ENCODE measurements around the gene PPIL6.
"Not testable (repeated sequence)": the region's sequence is repeated elsewhere in the genome, so short reads cannot be mapped to it uniquely, and the experiment has no call there.

PPIL6 gene

DNA sequence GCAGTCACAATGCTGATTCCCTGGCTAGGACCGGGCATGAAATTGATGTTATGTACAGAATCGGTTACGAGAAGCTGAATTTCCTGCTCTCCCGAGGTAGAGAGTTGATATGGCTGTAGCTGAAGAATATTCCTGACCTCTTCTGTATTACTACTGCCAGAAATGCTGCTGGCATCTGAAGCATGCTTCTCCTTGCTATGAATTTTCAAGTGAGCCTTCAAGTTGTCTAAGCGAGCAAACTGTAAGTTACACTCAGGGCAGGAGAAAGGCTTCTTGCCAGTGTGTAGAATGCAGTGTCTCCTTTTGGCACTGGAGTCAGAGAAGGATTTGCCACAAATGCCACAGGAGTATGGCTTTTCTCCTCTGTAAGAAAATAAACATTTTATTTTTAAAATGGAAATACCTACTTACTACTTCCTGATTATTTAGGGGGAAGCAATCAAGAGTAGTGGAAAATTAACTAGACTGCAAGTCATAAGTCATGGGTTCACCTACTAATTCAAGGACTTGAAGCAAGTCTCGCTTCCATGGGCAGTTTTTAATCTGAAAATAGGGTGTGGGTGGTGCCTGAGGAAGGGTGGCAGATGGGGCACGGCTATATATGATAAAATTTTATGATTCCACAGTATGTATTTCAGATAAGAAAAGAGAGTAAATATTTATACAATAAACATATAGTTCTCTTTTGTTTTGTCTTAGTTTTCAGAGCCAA lies 25.9 kb upstream of the PPIL6 start:
- DNase-seq (ENCODE audit: low read depth in 2 of 2) = no peak

DNA sequence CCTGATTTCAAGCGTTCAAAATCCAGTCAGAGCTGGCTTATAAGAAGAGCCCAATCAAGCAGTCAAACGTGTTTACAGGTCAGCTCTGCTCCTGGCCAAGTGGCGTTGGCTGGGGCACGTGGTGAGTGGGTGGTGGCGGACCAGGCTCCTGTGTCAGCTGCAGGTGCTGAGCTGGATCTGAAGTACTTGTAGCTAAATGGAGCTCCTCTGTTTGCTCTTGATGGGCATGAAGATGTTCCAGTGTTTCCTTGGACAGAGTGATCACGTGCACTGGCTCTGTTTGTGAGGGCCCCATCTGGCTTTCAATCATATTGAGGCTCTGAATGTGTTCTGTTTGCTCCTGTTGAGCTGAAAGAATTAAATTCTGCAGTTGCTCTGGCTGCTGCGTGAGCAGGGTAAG lies 25.3 kb upstream of the PPIL6 start:
- no peak for DNase-seq (ENCODE audit: low read depth in 2 of 2)

DNA sequence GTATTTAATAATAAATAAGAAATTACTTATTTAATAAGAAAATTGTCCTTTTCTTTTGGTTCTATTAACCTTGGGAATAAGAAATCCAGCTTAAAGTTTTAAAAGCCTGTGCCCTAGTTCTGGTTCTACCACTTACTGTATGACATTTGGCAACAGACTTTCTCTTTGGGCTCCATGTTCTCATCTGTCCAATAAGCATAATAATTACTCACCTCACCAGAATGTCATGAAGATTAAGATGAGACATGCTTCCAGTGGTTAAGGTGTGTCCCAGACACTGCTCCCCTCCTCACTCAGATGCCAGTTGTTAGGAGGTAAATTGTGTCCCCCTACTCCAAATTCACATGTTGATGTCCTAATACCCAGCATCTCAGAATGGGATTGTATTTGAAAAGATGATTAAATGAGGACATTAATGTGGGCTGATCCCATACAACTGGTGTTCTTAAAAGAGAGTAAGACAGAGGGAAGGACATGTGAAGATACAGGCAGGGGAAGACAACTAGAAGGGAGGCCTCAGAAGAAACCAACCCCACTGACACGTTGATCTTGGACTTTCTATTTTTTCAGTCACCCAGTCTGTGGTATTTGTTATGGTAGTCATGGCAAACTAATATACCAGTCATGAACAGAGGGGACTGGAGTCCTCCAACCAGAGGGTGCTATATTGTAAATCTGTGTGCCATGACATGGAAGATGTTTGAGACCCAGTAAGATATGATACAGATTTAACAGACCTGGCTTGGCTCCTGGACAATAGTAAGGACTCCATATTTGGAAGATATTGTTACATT lies 21.5 kb upstream of the PPIL6 start:
- DNase-seq (ENCODE audit: low read depth in 2 of 2) = no peak

DNA sequence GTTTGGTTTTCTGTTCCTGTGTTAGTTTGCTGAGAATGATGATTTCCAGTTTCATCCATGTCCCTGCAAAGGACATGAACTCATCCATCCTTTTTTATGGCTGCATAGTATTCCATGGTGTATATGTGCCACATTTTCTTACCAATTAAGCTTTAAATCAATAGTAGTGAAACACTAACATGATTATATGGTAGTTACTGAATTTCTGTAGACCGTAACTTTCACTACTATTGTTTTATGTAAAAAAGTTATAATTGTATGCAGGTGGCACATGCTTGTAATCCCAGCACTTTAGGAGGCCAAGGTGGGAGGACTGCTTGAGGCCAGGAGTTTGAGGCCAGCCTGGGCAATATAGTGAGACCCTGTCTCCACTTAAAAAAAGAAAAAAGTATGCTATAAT lies 20.8 kb upstream of the PPIL6 start:
- not testable (repeated sequence) for DNase-seq (ENCODE audit: low read depth in 2 of 2)

DNA sequence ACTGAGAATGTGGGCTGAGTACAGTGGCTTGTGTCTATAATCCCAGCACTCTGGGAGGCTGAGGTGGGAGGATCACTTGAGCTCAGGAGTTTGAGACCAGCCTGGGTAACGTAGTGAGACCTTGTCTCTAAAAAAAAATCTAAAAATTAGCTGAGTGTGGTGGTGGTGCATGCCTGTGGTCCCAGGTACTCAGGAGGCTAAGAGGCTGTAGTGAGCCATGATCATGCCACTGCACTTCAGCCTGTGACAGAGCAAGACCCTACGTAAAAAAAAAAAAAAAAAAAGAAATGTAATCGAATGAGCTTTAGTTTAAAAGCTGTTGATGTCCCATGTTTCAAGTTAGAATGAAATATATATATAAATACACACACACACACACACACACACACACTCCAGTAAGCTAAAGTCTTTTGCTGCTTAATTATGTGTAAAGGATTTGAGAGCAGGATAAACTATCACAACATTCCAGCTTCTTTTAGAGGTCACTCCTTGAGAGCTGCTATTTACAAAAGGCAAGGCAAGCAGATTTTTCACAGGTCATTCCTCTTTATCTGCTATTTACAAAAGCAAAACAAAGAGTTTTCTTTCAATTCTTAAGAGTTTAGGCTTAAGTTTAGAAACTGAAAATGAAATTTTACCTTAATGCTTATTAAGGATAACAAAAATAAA lies 19.9 kb upstream of the PPIL6 start:
- DNase-seq (ENCODE audit: low read depth in 2 of 2) = no peak

DNA sequence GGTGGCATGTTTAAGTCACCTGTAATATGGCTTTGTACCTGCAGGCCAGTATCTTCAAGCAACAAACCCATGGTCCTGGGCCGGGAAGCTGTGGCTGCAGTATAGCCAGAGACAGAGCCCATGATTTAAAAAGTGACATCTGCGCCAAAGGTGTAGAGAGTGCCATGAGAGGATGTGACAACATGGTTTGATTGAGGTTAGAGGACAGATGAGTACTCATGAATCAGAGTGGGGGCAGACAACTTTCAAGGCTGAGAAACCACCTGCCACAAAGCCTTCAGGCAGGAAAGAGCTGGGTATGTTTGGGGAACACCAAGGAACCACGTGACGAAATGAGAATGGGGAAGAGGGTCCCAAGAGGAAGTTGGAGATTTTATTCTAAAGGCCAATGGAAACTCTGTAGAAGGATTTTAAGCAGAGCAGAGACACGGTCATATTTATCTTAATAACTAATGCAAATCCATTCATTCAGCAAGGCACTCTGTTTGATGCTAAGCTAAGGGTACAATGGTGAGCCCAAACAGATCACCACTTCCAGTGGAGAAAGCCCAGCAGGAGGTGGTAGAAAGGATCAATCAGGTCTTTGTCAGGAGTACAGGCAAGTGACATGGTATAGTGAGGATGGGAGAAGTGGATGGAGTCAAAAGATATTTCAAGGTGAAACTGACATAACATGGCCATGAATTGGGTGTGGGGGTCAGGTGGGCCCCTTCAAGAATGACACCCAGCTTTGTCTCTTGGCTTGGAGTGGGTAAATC lies 18.5 kb upstream of the PPIL6 start:
- no peak for DNase-seq (ENCODE audit: low read depth in 2 of 2)

DNA sequence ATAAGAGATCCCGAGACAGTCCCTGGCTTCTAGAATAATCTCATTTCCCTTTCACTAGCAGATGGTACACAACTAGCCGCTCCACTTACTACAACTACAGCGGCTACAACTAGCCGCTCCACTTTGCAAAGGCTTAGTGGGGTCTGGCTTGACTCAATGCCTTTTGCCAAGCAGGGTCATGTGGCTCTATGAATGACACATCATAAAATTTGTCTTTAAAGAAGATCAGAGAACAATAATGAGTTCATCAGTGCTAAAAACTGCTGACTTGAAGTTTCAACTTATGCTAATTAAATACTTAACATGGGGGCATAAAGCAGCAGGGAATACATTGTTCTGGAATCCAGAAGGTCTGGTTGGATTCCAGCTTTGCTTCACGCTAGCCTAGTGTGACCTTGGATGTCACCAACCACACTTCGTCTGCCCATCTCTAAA lies 17.2 kb upstream of the PPIL6 start:
- DNase-seq (ENCODE audit: low read depth in 2 of 2) = no peak

DNA sequence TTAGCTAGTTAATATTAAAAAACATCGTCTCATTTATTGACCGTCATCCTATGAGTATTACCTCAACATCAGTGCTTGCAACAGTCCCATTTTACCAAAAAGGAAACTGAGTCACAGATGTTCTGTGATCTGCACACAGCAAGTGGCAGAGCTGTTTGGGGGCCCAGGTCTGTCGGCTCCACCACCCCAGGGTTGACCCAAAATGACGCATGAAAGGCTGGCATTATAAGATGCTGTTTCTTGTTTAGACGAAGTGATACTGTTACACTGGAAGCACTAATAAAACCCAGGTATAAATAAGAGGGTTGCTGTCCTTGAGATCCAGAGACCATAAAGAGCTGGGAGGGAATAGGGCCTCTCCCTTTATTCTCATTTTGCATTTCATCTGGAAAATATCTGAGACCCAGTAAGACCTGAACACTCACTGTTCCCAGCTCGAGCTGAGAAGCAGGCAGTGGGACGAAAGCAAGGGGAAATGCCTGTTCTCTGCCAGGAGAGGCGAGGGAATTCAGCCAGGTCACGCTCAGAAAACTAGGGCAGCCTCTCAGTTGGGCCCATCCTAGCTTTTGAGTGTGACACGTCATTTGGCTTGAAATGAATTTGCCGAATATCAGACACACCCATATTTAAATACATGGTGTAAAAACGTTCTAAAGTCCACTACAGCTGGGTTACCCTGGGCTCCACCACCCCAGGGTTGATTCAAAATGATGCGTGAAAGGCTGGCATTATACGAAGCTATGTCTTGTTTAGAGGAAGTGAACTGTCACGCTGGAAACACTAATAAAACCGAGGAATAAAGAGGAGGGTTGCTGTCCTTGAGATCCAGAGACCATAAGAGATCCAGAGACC lies 16.5 kb upstream of the PPIL6 start:
- no peak for DNase-seq (ENCODE audit: low read depth in 2 of 2)

DNA sequence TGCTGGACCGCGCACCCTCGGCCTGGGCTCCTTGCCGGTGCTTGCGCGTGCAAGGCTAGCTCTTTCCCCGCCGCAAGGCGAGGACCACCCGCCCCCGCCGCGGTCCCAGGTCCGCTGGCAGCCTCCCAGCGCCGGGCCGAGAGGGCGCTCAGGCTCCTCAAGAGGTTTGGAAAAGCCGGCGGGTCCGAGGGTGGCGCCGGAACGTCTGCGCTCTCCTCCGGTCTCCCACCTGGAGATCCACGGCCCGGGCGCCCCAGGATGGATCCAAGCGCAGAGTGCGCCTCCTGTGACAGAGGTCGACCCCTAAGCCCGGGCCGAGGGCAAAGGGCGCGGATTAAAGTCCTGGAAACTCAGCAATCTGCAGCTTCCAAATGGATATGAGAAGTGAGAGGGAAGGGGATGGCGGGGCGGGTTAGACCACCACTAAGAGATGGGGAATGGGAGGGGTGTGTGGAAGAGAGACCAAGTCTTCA lies 15.7 kb upstream of the PPIL6 start:
- DNase-seq (ENCODE audit: low read depth in 2 of 2) = no peak

DNA sequence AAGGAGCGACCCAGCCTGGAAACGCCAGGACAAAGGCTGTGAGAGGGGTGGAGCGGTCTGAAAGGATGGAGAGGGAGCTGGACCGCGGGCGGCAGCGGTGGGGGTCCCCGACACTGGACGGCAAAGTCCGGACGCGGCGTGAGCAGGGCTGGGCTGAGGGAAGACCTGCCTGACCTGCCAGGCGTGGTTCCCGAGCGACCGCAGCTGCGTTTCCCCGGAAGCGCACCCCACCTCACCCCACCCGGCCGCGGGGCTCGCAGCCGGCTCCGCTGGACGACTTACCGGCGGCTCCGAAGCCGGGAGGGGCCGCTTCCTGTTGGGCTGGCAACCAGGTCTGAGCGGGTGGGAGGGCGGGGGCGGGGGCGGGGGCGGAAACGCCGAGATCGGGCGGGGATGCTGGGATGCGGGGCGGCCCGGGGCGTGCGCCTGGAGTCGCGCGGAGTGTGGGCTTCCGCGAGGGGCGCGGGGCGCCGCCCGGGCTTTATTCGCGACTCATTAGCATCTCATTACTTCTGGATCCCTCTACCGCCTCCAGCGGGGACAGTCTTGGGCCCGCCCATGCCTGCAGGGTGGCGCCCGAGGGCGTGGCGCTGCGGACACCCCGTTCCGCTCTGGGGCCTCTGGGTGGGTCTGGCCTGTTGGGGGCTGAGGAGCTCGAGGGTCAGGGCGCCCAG lies 15.1 kb upstream of the PPIL6 start, which contains the start of gene MICAL1:
MICAL1 (minus strand) TSS at position 336 of the 674 bp plus-strand sequence. CDS start 1,576 bp downstream, outside the sequence.
- DNase-seq (ENCODE audit: low read depth in 2 of 2) = no peak

DNA sequence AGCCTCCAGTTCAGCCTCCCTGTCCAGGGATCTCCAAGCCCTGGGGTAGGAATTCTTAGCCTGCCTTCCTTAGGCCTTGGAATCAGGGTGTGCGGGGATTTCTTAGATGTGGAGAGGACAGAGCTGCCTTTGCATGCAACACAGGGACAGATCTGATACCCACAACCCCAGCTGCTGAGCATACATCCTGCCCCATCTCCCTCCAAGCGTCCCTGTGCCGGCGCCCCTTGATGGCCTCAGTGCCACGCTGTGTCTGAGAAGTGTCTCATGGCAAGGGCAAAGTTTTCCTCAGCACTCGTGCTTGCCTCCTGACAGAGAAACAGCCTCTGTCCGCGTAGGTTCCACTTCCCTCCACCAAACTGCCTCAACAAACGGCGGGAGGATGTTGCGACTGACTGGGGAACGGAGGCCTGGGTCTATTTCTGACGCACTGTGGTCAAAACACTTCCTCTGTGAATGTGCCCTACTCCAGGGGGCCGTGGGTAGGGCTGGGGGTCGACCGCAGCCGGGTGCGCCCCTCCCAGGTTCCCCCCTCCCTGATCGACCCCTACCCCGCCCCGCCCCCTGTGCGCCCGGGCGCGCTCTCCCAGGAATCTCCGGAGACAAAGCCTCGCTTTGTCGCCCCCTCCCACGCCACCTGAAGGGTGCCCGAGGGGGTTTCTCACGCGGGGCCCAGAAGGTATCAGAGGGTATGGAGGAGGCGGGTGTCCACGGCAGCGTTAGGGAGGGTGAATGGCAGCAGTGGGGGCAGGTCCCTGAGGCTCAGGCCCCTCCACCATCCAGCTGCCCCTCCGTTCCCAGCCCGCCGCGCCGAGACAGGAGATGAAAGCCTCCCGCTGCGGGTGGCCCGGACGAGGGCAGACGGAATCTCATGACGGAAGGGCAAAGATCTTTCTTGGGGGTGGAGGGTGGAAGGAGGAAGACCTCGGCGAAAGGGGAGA lies 14.3 kb upstream of the PPIL6 start:
- no peak for DNase-seq (ENCODE audit: low read depth in 2 of 2)

DNA sequence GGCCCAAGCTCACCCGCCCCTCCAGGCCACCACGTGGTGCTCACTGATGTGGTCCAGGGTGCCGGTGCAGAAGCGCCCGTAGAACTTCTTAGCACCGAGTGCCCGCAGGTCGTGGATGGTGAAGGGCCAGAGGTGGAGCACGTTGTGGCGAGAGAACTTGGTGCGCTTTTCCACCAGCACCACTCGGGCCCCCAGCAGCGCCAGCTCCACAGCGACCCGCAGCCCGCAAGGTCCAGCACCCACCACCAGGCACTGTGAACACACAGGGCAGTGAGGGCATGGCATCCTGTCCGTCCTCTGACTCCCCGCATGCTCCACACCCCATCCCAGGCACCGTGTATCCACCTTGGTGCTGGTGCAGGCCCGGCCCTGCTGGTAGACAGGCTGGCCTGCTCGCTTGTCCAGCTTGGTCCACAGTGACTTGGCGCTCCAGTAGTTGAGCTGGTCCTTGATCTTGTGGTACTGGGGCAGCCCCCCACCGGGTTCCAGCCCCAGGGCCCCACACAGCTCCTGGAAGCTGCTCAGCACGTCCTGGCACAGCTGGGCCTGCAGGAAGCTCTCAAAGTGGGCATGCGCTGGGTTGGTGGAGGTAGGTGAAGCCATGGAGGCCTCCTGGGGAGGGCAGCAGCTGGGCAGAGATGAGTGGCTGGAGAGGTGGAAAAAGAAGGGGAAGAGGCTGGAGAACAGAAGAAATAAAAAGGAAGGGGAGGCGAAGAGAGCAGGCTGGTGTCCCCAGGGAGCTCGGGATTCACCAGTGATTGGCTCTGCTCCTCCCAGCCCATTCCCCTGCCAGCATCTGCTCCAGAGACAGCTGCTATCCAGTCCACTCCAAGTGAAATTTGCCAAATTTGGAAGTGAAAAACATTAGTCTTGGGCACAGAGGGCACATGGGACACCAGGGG lies 13.4 kb upstream of the PPIL6 start:
- DNase-seq (ENCODE audit: low read depth in 2 of 2) = no peak

DNA sequence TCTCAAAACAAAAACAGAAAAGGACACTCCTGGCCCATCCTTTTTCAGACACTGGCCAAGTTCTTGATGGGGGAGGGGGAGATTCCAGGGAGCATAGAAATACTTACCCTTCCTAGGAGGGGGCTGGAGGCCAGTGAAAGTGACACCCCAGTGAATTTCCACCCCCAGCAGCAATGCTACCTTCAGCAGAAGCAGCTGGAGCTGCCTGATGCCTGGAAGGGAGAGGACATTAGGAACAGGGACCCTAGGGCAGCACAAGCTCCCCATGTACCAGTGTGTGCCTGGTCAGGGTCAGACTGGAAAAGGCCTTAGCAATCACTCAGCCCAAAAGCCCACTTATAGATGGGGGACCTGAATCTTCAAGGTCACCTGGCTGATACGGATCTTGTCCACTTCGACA lies 12.7 kb upstream of the PPIL6 start:
- DNase-seq (ENCODE audit: low read depth in 2 of 2) = no peak

DNA sequence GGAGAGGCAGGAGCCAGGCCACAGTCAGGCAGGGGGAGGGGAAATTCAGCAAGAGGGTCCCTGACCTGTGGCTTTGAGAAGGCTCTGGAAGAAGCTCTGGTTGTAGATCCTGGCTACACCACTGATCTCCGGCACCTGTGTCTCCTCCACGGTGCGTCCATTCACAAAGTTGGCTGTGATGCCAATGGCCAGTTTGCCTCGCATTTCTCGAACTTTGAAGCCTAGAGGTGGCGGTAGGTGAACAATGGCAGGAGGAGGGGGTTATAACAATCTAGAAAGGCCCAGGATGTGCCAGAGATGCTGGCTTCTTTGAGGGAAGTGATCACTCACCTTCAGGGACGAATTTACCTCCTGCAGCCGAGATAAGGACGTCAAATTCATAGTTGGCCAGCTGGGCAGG lies 11.8 kb upstream of the PPIL6 start:
- DNase-seq (ENCODE audit: low read depth in 2 of 2) = no peak

DNA sequence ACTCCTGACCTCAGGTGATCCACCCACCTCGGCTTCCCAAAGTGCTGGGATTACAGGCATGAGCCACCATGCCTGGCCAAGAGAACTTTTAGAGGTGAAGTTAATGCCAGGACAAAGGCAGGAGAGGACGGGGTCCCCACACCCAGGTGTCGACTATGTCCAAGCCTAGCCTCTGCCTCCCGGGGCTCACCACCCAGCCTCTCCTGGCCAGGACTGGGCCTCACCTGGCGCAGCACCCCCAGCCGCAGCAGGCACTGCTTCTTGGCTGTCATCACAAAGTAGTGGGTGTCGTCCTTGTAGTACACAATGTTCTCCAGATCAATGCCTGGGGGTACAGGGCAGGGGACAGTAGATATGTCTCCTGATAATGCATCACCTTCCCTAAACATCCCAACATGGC lies 10.9 kb upstream of the PPIL6 start:
- no peak for DNase-seq (ENCODE audit: low read depth in 2 of 2)

DNA sequence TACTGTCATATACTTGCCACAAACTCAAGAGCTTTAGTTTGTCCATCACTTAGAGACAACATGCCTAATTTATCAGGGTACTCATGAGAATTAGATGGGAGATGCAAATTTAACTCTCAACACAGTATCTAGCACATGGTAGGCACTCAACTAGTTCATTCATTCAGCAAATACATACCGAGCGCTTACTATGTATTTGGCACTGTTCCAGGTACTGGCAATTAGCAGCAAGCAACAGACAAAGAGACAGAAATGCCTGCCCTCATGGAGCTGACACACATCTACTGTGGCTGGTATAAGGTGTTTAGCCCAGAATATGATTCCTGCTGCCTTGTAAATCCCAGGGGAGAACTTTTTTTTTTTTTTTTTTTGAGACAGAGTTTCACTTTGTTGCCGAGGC lies 10.4 kb upstream of the PPIL6 start:
- DNase-seq (ENCODE audit: low read depth in 2 of 2) = no peak

DNA sequence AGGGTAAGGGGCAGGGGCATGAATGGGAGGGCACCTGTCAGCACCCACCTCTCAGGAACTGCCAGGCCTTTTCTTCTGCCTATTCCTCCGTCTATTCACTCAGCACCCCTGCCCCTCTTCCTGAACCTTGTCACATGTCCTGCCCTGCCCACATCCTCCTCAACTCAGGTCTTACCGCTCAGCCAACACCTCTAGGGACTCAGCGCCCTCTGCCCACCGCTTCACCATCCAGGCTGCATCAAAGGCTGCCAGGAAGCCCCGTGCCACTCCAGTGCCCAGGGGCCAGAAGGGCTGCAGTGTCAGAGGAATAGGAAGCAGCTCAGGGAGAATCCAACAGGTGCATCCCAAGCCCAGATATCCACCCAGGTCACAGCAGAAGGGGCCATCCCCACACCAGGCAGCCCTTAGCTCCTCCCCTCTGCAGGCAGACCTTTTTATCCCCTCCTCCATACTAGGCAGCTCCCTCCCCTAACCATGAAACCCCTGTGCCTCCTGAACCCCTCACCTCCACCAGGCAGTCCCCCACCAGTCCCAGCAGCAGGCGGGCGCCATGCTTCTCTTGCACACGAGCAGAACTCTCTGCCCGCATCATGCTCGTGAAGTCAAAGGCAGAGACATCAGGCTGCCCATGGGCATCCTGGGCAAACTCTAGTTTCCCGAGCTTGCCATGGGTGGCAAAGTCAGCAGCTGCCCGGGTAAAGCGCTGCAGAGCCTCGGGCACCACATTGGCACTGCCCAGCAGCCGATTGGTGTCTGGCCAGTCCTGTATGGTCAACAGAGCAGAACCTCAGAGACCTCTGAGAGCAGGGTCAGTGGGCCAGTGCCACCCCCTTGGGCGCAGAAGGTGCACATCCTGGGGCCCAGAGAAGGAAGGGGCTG lies 9.6 kb upstream of the PPIL6 start:
- no peak for DNase-seq (ENCODE audit: low read depth in 2 of 2)
